Left ventricle myocardium superior (tissue), 1 donor: ENCODE measurements around the gene SGTA. TPM values are rescaled to one million over a fixed set of nuclear protein-coding genes. Genes with fewer than 3 reads are reported as not detected.

Experiments used
- ATAC-seq: fragments of 200-7000 bp; cut with Tn5 transposase; one replicate; pipeline ENCODE4 v1.9.1; 2020; ENCODE audit warnings: mild to moderate bottlenecking, moderate library complexity
- DNase-seq: peaks from one replicate; pipeline ENCODE4 v3.0.0-alpha.2; 2020
- intact Hi-C: fragments of 100-400 bp; cut with micrococcal nuclease; formaldehyde crosslinking; loops from one replicate; pipeline ENCODE4 v1.11.0; 2022
- total RNA-seq: library from RNA; stranded (reverse); fragmentation: NEBNext Ultra II Directional; extraction: Animal tissue kit (Norgen Biotek cat#: 25700); gene quantifications from one replicate; pipeline ENCODE4 v1.2.1, GENCODE V29; 2021
- donor health status: DM: no; HTN: yes; CAD: no; lungs with severe emphysema.

Gene SGTA
- total RNA-seq, 1 donor from 2014 or later = 68.7 TPM

GRCh38 chr19:2810141-2811091 is 27.3 kb upstream of the SGTA start:
- DNase-seq (no peak), ATAC-seq (no peak)
- intact Hi-C loops = no loop called here

- ATAC-seq = no peak
- intact Hi-C loops = no loop called here
Observed at GRCh38 chr19:2809387-2810140, 26.5 kb upstream of the SGTA start.

GRCh38 chr19:2808129-2808941 is 25.3 kb upstream of the SGTA start:
- DNase-seq = no peak

More at GRCh38 chr19:2809387-2810140, 26.5 kb upstream of the SGTA start:
- DNase-seq = no peak

GRCh38 chr19:2807379-2808128 is 24.5 kb upstream of the SGTA start:
- no peak for ATAC-seq
- no peak for DNase-seq
- intact Hi-C loops = no loop called here

More at GRCh38 chr19:2808129-2808941, 25.3 kb upstream of the SGTA start:
- intact Hi-C loops = no loop called here
- ATAC-seq = no peak

- intact Hi-C loops = no loop called here
- DNase-seq (no peak), ATAC-seq (no peak)
Observed at GRCh38 chr19:2806736-2807378, 23.8 kb upstream of the SGTA start.

GRCh38 chr19:2805991-2806649 is 23.0 kb upstream of the SGTA start:
- no peak for ATAC-seq
- intact Hi-C loops = no loop called here
- no peak for DNase-seq

GRCh38 chr19:2805261-2805900 is 22.3 kb upstream of the SGTA start:
- intact Hi-C loops = no loop called here
- no peak for DNase-seq
- ATAC-seq = no peak

- DNase-seq (no peak), ATAC-seq (no peak)
- intact Hi-C loops = no loop called here
Observed at GRCh38 chr19:2804156-2805004, 21.3 kb upstream of the SGTA start.

- no peak for DNase-seq
- ATAC-seq = no peak
- intact Hi-C loops = no loop called here
Observed at GRCh38 chr19:2803486-2804155, 20.5 kb upstream of the SGTA start.

GRCh38 chr19:2802826-2803225 is 19.8 kb upstream of the SGTA start:
- intact Hi-C loops = no loop called here
- no peak for ATAC-seq
- no peak for DNase-seq

- peak; percentile 70 for DNase-seq
- ATAC-seq = peak; percentile 17
- intact Hi-C loops = no loop called here
Observed at GRCh38 chr19:2800506-2800905, 17.4 kb upstream of the SGTA start.

- ATAC-seq (no peak), DNase-seq (no peak)
- intact Hi-C loops = no loop called here
Observed at GRCh38 chr19:2799273-2800020, 16.4 kb upstream of the SGTA start.

- ATAC-seq = peak; percentile 83
- intact Hi-C loops = no loop called here
Observed at GRCh38 chr19:2798733-2799132, 15.7 kb upstream of the SGTA start.

GRCh38 chr19:2798158-2798685 is 15.1 kb upstream of the SGTA start:
- intact Hi-C loops = no loop called here
- ATAC-seq = no peak
- no peak for DNase-seq

More at GRCh38 chr19:2798733-2799132, 15.7 kb upstream of the SGTA start:
- DNase-seq = peak; percentile 82

GRCh38 chr19:2797280-2797679 is 14.2 kb upstream of the SGTA start:
- DNase-seq (peak; percentile 74), ATAC-seq (peak; percentile 63)
- intact Hi-C loops = no loop called here
